HG02885 (cell line): Measurements from ENCODE around the gene DEPP1.
A peak's percentile ranks its signal among the peaks of the same experiment; 100 is the strongest.

Experiments used
- ATAC-seq: cut with Tn5 transposase; IDR thresholded peaks from one replicate; pipeline ENCODE4 v1.9.1; 2021; ENCODE audit warnings: mild to moderate bottlenecking; ENCODE audit not compliant: unreplicated experiment, poor library complexity

Gene DEPP1

DNA sequence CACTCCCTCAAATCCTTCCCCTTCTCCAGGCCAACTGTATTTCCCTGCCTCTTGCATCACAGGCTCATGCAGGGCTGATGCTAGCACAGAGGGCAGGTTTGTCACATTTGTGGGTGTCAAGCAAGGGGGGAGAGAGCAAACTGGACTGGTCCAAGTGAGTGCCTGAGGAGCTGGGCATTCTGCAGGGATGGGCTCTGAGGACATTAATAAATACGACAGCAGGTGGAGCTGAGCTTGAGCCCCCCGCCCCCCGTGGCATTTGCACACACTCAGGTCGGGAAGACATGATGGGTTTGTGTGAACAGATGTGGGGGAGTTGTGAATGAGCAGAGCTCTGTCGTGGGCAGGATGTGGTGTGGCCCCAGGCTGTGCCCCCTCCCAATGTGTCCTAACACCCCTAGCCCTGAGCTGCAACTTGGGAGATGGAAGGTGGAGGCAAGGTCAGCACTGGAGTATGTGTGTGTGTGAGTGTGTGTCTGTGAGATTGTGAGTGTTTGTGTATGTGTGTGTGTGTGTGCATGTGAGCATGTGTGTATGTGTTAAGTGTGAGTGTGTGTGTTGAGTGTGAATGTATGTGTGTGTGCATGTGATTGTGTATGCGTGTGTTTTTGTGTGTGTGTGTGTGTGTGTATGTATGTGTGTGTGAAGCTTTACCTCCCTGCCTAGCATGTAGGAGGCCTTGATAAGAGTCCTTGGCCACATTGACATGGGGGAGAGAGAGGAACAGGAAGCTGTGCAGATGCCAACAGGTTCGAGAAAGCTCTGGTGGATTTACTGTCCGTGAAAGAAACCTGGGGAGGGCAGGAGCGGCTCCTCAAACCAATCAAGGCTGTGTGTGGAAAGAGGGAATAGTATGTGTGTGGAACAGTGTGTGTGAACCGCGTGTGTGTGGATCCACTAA, 9.9 kb downstream of the DEPP1 start:
- no peak for ATAC-seq

DNA sequence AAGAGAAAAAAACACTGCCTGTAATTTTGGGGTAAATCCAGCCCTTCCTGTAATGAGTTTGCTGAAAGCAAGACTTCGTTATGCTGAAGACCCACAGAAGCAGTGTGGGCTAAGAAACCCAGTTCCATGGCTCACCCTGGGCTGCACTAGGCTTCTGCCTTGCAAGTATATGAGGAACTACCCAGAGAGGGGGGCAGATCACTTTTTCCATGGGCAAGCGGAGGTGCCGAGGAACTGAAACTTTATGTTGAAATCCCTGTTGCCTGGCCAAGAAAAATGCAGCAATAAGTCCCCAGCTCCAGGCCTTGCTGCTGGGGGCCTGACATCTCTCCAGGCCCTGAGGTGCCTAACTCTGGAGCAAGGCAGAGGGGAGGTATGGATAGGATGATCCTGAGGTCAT, 10.5 kb downstream of the DEPP1 start:
- ATAC-seq = no peak

DNA sequence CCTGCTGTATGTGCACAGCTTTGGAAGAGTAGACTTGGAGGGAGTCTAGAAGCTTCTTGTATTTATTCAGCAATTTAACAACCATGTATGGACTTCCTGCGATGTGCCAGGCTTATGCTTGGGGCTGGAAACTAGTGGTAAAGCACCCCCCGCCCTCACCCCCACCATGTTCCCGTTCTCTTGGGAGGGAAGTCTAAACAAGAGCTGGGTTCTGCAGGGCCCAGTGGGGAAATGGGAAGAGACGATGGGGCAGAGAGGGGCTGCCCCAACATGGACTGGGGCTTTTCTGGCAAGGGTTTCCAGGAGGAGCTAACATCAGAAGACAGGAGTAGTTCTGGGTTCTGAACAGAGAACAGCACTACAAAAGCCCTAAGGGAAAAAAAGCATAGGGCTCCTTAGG, 11.0 kb downstream of the DEPP1 start:
- ATAC-seq = no peak

DNA sequence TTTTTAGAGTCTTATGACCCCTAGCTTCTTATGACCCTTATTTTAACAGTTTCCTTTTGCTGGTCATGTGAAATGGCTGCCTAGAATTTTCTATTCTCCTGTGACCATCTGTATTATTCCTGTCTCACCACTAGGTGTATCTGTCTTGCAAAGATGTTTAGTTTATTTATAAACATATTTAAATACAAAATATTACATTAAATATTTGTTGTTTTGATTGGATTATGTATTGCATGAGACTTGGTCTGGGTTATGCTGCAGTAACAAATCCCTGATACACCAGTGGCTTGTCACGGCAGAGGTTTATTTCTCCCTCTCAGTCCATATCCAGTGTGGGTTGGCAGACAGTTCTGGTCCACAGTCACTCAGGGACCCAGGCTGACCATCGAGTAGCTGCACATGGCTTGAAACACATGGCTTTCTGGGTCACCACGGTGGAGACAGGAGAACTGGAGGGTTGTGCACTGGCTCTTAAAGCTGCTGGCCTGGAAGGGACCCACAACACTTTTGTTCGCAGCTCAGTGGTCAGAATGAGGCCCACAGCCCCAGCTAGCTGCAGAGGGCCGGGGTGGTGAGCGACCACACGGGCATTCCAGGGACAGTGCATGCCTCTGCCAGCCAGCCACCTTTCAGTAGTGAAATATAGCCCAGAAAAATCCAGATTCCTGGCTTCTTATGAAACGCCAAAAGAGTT, 11.6 kb downstream of the DEPP1 start:
- ATAC-seq = no peak

DNA sequence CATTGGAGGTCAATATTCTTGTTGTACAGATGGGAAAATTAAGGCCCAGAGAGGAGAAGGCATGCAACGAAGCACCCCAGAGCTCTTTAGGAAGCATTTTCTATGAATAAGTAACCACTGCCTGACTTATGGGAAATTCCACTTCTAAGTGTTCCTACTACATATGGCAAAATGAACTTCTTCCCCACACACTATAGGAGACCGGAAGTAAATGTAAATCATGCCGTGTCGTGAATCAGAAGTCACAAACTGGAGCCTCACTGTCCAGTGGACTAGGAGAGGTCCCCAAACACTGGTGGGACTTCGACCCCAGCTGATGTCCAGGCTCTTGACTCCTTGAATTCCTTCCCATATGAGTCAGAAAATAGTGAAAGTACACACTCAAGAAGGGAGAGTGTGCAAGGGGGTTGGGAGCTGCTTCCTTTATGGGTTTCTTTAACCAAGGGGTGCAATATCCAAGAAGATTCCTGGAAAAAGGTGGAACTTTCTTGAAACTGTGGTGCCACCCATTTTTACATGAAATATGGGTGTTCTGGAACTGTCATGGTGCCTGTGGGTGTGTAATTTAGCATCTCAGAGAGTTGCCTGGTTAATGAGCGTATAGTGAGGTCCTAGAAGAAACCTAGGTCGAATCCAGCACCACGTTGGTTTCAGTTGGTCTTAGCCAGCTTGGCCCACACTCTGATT, 12.3 kb downstream of the DEPP1 start:
- ATAC-seq = peak; percentile 36

DNA sequence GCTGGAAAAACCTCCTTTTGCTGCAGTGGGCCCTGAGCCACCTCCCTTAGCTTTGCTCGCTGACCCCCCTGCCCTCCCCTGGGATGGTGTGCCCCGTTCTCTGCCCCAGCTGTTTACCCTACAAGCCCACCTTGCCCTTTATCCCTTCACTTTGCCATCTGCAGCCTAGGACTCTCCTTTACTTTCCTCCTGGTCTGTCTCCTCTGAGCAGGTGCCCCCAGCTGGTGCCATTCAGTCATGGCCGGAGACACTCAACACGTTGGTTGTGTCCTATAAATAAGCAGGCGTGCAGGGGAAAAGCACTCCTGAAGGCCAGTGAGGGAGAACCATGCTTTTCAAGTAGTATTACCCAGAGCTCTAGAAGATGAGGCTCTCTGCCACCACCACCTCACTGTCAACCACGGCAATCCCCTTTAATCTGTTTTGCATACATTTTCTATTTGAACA, 12.9 kb downstream of the DEPP1 start:
- peak; percentile 33 for ATAC-seq

DNA sequence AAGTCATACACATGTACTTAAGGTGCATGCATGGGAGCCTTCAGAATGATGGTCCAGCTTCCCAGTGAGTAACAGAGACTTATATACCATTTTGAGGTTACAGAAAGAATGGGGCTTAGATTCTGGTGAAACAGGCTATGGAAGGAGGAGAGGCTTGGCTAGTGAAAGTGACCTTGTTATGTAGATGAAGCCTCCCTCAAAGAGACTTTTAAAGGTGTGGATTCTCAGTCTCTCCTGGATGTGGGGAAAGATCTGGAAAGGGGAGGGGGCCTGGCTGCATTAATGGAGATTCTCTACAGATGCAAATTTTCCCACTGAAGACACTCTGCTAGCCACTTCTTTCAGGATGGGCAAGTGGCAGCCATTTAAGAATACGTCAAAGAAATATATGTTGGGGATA, 13.5 kb downstream of the DEPP1 start:
- ATAC-seq = no peak

DNA sequence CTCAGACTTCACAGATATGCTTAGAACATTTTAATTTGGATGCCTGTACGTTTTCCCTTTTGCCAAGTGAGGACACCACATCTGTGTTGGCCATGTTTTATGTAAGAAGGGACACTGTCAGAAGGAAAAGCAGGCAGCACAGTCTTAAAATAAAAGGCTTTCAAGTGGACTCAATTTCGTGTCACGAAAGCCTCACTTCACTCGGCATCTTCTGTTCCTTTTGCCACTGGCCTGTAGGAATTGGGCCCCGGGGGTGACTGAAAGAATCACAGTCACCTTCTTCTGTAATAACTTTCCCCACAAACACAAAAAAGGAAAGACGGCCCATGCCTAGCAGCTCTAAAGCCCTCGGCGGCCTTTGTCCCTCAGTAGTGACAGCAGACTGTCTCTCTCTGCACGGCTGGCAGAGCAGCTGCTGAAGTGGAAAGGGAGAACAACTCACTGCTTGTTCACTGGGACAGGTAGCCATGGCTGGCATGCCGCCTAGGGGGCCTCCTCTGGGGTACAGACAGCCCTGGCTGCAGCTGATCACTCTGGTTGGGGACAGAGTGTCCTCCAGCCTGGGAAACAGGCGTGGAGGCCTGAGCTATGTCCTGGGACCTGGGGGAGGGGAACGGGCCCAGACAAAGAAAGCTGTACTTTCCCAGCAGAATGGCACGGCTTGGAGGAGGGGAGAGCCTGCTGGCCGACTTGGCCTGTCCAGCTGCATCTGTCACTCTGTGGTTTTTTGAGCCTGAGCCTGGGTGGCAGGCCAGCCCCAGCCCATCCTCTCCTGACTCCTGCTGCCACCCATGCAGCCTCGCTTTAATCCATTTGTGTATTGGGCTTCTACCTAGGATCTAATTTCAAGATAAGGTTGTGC, 14.6 kb downstream of the DEPP1 start:
- no peak for ATAC-seq

DNA sequence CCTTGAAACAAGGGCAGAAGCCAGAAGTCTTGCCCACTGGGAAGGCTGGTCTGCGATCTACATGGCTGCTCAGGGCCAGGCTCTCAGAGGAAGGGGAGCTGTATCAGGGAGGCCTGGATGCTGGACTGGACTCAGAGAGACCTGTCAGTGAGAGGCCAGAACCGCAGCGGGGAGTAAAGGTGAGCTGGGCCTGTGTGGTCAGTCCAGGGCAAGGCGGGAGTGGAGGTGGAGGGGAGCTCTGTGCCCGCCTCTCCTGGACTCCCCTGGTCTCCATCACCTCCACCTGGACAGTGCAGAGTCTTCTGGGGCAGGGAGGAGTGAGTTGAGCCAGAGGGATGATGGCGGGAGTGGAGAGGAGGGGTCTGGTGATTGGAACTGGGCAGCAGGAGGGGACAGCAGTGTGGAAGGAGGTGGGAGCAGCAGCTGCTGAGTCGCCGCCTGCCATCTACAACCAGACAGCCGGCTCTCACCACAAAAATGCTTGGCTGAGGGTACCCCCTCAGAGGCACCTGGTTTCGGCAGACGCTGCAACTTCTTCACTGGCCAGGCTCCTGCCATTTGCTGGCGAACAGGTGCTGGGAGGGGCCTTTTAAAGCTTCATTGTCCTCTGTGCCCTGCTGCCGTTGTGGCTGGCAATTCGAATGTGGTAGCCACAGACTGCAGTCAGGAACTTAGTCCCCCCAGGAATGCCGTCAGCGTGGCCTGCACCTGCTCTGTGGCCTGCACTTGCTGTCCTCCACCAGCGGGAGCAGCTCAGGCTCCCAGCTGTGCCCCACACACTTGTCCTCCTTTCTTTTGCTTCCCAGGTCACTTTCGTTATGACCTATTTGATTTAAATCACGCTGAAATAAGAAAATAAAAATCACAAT, 15.5 kb downstream of the DEPP1 start:
- ATAC-seq = peak; percentile 23

DNA sequence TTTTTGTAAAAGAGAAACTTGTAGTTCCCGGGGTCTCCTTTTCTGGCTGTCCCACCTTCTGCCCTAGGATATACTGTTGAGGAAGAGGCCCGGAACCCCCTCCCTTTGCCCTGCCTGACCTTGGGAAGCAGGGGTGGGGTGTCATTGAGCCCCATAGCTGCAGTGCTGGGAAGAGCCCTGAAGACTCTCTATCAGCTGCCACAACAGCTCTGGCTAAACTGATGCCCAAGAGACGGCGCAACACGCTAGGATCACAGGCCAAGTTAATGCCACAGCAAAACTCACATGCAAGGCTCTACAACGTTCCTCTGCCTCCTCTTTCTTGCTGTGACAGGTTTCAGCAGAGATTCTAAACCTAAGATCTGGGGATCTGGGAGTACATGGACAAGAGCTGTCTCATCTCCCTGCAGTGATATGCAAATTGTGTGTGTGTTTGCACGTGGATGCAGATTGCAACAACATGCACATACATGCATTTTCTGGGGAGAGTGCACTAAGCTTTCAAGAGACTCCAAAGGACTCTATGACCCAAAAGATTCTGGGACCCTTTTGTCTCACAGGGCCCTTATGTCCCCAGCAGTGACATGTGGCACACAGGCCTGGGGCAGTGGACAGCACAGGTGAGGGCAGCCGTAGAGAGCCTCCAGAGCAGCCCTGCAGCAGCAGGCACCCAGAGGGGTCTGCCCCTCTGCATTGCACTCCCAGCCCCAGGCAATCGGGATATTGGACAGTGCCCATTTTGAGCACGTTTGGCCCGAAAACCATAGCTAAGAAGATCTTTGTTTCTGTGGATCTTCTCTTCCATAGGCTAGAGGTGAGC, 16.5 kb downstream of the DEPP1 start:
- no peak for ATAC-seq

DNA sequence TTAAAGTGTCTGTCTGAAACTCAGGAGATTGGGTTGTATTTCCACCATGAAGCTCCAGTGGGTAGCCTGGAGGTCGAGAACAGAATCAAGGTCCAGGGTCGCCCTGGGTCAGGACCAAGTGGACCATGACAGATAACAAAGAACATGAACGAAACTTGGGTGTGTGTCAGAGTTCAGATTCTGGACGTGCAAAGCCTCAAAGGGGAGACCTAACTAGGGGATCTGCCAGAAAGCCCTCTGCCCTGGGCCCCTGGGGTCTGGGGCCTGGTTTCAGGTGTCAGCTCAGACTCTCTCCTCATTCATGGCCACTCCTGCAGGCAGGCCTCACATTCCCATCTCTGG, 17.4 kb downstream of the DEPP1 start:
- ATAC-seq = no peak

DNA sequence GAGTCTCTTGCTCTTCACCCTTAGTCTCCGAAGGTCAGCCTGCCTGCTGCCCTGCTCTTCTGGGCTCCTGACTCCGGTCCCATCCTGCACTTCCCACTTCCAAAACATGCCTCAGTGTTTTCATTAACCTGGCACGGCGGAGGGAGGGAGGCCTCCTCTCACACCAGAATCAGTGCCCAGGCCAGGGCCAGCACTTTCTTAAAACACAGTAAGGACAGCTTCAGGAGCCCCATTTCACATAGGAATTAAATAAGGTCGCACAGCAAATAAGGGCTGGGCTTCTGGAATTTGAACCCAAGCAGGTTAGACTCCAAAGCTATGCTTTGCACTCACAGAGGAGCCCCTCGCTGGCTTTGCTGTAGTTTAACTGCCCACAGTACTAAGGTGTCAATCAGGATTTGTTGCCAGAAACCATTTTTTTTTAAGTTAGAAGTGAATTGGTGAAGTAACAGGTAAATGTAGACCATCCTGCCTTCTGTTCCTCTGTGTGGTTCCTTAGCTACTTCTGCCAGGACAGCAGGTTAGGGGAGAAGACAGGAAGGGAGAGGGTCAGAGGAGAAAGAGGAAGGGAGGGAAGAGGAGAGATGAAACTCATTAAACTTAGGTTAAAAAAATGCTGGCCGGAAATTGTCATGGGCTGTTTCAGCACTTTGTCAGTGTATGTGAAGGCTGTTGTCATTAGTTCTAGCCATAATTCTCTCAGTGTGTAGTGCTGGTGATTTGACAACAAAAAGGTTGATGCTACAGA, 18.0 kb downstream of the DEPP1 start:
- no peak for ATAC-seq

DNA sequence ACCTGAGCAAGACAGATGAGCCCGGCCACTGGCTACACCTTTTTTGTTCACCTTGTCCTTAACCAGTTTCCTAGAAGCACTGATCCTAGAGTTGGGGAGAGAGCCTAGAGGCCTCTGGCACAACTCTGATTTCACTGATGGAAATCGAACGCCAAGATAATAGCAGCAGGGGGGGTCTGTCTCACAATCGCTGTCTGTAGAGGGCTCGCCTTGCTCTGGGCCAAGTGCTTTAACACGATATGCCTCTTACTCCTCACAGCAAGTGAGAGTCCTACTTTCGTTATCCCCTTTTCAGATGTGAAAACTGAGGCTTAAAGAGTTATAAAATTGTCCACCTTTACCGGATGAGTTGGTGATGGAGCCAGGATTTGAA, 18.5 kb downstream of the DEPP1 start:
- ATAC-seq = no peak

DNA sequence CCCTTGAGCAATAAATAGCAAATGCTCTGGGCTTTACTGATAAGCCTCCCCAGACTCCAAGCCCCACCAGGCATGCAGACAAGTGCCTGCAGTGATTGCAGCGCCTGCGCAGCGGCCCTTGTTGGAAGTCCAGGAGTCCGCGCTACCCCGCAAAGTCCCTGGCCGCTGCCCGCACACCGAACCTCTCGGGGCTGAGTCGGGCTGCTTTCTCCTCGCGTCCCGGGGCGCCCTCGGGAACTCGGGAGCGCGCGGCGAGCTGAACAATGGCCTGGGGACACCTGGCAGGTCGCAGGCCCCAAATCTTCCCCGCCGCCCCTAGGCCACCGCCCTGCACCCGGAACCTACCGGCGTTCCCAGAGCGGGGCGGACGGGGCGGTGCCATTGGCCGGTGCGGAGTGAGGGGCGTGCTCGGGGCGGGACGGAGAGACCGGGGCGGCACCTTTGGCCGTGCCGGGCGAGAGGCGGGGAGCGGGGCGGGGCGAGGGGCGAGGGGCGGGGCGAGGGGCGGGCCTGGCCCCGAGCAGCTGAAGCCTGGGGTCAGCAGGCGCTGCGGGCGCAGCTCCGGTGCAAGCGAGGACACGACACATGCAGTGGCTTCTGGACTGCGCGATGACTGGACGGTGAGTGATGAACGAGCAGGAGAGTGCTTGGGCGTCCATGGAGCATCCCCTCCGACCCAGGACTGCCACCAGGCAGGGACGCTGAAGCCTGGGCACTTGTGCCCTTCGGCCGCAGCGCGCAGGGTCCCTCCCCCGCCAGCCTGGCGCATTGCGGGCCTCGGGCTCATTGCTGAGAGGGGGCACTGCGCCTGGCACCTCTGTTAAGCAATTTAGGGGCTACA, 19.1 kb downstream of the DEPP1 start, which contains the start of gene RASSF4:
RASSF4 (plus strand) TSS at position 556 of the 841 bp plus-strand sequence. CDS start 10,401 bp downstream, outside the sequence.
- peak; percentile 96 for ATAC-seq

DNA sequence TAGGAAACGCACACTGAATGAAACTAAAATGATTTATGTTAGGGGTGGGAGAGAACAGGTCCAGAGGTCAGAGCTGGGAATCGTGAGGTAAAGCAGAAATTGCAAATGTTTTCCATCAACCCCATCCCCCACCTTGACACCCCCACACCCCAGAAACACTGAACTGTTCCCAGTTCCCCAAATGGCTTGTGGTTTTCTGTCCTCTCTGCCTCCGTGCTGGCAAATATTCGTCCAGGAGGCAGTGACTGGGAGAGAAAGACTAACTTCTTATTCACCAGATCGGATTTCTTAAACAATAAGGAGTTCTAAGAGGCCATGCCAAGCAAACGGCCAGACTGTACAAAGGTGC, 19.7 kb downstream of the DEPP1 start:
- ATAC-seq = no peak

DNA sequence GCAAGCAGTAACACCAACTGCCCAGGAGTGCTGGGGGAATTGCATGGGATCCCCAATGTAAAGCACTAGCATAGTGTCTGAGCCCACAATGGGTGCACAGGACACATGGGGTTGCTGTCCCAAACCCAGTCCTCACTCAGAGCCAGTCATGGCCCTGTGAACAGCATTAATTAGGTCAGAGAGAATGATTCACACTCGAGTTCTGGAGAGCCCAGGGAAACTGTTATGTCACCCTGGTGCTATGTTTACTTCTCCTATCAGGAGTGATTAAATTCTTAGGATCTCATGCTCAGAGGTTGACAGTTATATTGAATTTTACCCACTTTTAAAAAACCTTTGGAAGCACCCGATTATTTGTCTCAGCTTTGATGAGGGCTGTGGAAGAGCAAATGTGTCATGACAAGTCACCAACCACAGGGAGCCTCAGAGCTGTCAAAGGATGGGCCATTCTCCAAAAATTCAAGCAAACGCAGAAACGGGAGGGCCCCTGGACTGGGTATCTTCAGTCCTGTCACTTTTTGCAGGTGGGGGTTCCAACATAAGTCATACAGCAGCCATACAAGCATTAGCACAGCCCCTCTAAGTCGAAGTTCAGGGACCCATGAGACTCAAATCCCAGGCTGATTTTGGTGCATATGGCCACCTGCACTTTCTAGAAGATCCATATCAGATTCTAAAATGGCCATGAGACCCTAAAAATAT, 20.3 kb downstream of the DEPP1 start:
- no peak for ATAC-seq
